ENCODE results near the gene ACBD7.

- no peak for TF ChIP-seq CTCF (IDR thresholded peaks at IDR 0.05)
- TF ChIP-seq EZH2 (IDR thresholded peaks at IDR 0.05; ENCODE audit: borderline replicate concordance, insufficient read depth, low read depth, low read length, poor library complexity, severe bottlenecking): no peak
These were observed 25.2 kb upstream of the ACBD7 start for GRCh38 chr10:15113766-15114165.
